ENCODE data around the gene AEBP2. TPM values are rescaled to one million over a fixed set of nuclear protein-coding genes. Genes with fewer than 3 reads are reported as not detected.

The AEBP2 gene
- total RNA-seq, 1 donor from 2014 or later, result 67.5 TPM

DNA sequence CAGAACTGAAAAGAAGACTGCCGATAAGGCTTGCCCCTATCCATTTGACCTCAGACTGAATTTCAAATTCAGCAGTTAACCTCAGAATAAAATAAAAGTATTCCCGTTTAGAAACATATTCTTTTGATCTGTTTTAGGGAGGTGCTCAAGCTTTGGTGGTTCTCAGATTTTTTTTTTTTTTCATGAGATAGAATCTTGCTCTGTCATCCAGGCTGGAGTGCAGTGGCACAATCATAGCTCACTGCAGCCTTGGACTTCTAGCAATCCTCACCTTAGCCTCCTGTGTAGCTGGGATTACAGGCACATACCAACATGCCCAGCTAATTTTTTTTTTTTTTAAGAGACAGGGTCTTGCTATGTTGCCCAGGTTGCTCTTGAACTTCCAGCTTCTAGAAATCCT, 15.5 kb downstream of the AEBP2 start:
- Histone ChIP-seq H3K27ac (no peak overlapping the region), H3K36me3 (no peaks in the 10 kb centered on the region), H3K4me3 (no peak overlapping the region), H3K4me1 (peaks cover 59% of the 10 kb centered on the region), H3K27me3 (no peaks in the 10 kb centered on the region), H3K9me3 (no peaks in the 10 kb centered on the region)
- no peak for DNase-seq (ENCODE audit: extremely low spot score in 2 of 2)
- intact Hi-C loops (cut with DNase I), result no loop called here
- TF ChIP-seq, protein P1, sequence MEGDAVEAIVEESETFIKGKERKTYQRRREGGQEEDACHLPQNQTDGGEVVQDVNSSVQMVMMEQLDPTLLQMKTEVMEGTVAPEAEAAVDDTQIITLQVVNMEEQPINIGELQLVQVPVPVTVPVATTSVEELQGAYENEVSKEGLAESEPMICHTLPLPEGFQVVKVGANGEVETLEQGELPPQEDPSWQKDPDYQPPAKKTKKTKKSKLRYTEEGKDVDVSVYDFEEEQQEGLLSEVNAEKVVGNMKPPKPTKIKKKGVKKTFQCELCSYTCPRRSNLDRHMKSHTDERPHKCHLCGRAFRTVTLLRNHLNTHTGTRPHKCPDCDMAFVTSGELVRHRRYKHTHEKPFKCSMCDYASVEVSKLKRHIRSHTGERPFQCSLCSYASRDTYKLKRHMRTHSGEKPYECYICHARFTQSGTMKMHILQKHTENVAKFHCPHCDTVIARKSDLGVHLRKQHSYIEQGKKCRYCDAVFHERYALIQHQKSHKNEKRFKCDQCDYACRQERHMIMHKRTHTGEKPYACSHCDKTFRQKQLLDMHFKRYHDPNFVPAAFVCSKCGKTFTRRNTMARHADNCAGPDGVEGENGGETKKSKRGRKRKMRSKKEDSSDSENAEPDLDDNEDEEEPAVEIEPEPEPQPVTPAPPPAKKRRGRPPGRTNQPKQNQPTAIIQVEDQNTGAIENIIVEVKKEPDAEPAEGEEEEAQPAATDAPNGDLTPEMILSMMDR (IDR thresholded peaks at IDR 0.05), result no peak
- TF ChIP-seq POLR2AphosphoS5 (IDR thresholded peaks at IDR 0.05; ENCODE audit: insufficient read depth in 1 of 2, low read depth in 1 of 2), result no peak
- TF ChIP-seq POLR2A (IDR thresholded peaks at IDR 0.05), result no peak

- Histone ChIP-seq H3K4me3 (no peak overlapping the region), H3K4me1 (peaks cover 55% of the 10 kb centered on the region), H3K27me3 (no peaks in the 10 kb centered on the region), H3K36me3 (no peaks in the 10 kb centered on the region), H3K9me3 (no peaks in the 10 kb centered on the region), H3K27ac (no peak overlapping the region)
- TF ChIP-seq POLR2A (IDR thresholded peaks at IDR 0.05), result no peak
- TF ChIP-seq, protein P1 (IDR thresholded peaks at IDR 0.05), result no peak
- no peak for TF ChIP-seq POLR2AphosphoS5 (IDR thresholded peaks at IDR 0.05; ENCODE audit: insufficient read depth in 1 of 2, low read depth in 1 of 2)
- intact Hi-C loops (cut with DNase I), result no loop called here
- DNase-seq (ENCODE audit: extremely low spot score in 2 of 2), result no peak
Measured at GRCh38 chr12:19456176-19456575, 16.9 kb downstream of the AEBP2 start.

DNA sequence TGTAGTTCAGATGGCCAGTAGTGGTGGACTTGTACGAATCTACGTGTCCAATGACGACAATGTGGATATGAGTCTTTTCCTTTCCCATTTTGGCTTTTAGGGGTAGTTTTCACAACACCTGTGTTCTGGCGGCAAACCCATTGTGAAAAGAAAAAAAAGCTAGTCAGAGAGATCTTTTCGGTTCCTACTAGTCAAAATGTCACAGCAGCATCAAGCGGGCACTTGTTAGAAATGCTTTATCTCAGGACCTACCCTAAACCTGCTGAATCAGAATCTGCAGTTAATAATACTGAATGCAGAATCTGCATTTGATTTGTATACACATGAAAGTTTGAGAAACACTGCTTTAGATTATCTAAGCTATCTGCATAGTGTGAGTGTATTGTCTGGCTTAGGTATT, 18.3 kb downstream of the AEBP2 start:
- H3K27me3 ChIP-seq, result no peaks in the 10 kb centered on the region
- no peak overlapping the region for H3K27ac ChIP-seq
- no peaks in the 10 kb centered on the region for H3K9me3 ChIP-seq
- intact Hi-C loops (cut with DNase I), result no loop called here
- DNase-seq (ENCODE audit: extremely low spot score in 2 of 2), result no peak
- TF ChIP-seq POLR2AphosphoS5 (IDR thresholded peaks at IDR 0.05; ENCODE audit: insufficient read depth in 1 of 2, low read depth in 1 of 2) (no peak), POLR2A (IDR thresholded peaks at IDR 0.05) (no peak)
- TF ChIP-seq, protein P1 (IDR thresholded peaks at IDR 0.05), result no peak
- H3K4me1 ChIP-seq, result peaks cover 55% of the 10 kb centered on the region
- no peak overlapping the region for H3K4me3 ChIP-seq
- no peaks in the 10 kb centered on the region for H3K36me3 ChIP-seq

- Histone ChIP-seq H3K27me3 (no peaks in the 10 kb centered on the region), H3K9me3 (no peaks in the 10 kb centered on the region), H3K4me1 (peaks cover 57% of the 10 kb centered on the region), H3K4me3 (no peak overlapping the region), H3K27ac (no peak overlapping the region), H3K36me3 (no peaks in the 10 kb centered on the region)
- intact Hi-C loops (cut with DNase I), result no loop called here
- DNase-seq (ENCODE audit: extremely low spot score in 2 of 2), result no peak
- TF ChIP-seq, protein P1 (IDR thresholded peaks at IDR 0.05), result no peak
- TF ChIP-seq POLR2AphosphoS5 (IDR thresholded peaks at IDR 0.05; ENCODE audit: insufficient read depth in 1 of 2, low read depth in 1 of 2) (no peak), POLR2A (IDR thresholded peaks at IDR 0.05) (no peak)
Measured at GRCh38 chr12:19458733-19459132, 19.4 kb downstream of the AEBP2 start.

- Histone ChIP-seq H3K36me3 (peaks cover 0 to 19% of the 10 kb centered on the region in 2 donors), H3K4me1 (peaks cover 36% of the 10 kb centered on the region), H3K27me3 (no peaks in the 10 kb centered on the region), H3K9me3 (no peaks in the 10 kb centered on the region), H3K27ac (no peak overlapping the region), H3K4me3 (no peak overlapping the region)
- no peak for TF ChIP-seq POLR2AphosphoS5 (IDR thresholded peaks at IDR 0.05; ENCODE audit: insufficient read depth in 1 of 2, low read depth in 1 of 2)
- no peak for TF ChIP-seq POLR2A (IDR thresholded peaks at IDR 0.05)
- TF ChIP-seq, protein P1 (IDR thresholded peaks at IDR 0.05), result no peak
- DNase-seq (ENCODE audit: extremely low spot score in 2 of 2), result no peak
- intact Hi-C loops (cut with DNase I), result no loop called here
Measured at GRCh38 chr12:19461999-19462398, 22.7 kb downstream of the AEBP2 start.
